OCI-LY7 (cell line): Measurements from ENCODE around the gene AAR2. TPM values are rescaled to one million over a fixed set of nuclear protein-coding genes. Genes with fewer than 3 reads are reported as not detected.

Experiments
- BruUV-seq: library from RNA; stranded (reverse); fragments of 400-500 nt; replicated peaks from 2 replicates; lab custom pipeline; 2021; lab: Mats Ljungman, UMichigan
- CTCF ChIA-PET: fragments of 300-600 bp; sonication (Branson Sonifier 250); formaldehyde crosslinking; loops from one replicate; lab custom pipeline; 2022; ENCODE audit warnings: antibody characterized with exemption; ENCODE audit not compliant: unreplicated experiment; lab: Charles Lee
- POLR2A ChIA-PET: fragments of 300-600 bp; sonication (Branson Sonifier 250); formaldehyde crosslinking; loops from one replicate; lab custom pipeline; 2022; ENCODE audit warnings: antibody characterized with exemption; lab: Charles Lee
- DNase-seq: peaks from one replicate; pipeline ENCODE4 v3.0.0-alpha.2; 2015; ENCODE audit warnings: low spot score
- H2AFZ ChIP-seq: fragments of 200-600 bp; sonication (generic), shearing (Covaris generic); 2 replicates; pipeline ENCODE4 v1.6.1; 2014; ENCODE audit warnings: mild to moderate bottlenecking, antibody characterized with exemption, low read length, moderate library complexity
- H3K27ac ChIP-seq: fragments of 200-600 bp; sonication (generic); 2 replicates; pipeline ENCODE4 v1.5.1; 2014; ENCODE audit warnings: mixed run types, low read depth, mild to moderate bottlenecking, moderate library complexity, low read length, inconsistent platforms; ENCODE audit not compliant: poor library complexity, severe bottlenecking
- H3K36me3 ChIP-seq: fragments of 200-600 bp; sonication (generic); 2 replicates; pipeline ENCODE4 v1.6.1; 2014; ENCODE audit warnings: mild to moderate bottlenecking, antibody characterized with exemption, low read length, moderate library complexity, mixed read lengths; ENCODE audit not compliant: insufficient read depth
- H3K4me1 ChIP-seq: fragments of 200-600 bp; sonication (generic); 2 replicates; pipeline ENCODE4 v1.5.1; 2014; ENCODE audit warnings: mild to moderate bottlenecking, low read length; ENCODE audit not compliant: insufficient read depth, poor library complexity, severe bottlenecking
- H3K4me2 ChIP-seq: fragments of 200-600 bp; sonication (generic); 2 replicates; pipeline ENCODE4 v1.6.1; 2014; ENCODE audit warnings: mild to moderate bottlenecking, low read length
- H3K4me3 ChIP-seq: fragments of 200-600 bp; sonication (generic); 2 replicates; pipeline ENCODE4 v1.5.1; 2014; ENCODE audit warnings: mild to moderate bottlenecking, low read depth, low read length; ENCODE audit not compliant: poor library complexity, severe bottlenecking
- H3K79me2 ChIP-seq: fragments of 200-600 bp; sonication (generic); 2 replicates; pipeline ENCODE4 v1.6.1; 2016; ENCODE audit warnings: low read depth, mild to moderate bottlenecking, low read length, moderate library complexity, mixed read lengths; ENCODE audit not compliant: insufficient read depth
- H3K9me2 ChIP-seq: fragments of 200-600 bp; sonication (generic); 2 replicates; pipeline ENCODE4 v1.6.1; 2016; ENCODE audit warnings: mild to moderate bottlenecking, low read length, mixed read lengths; ENCODE audit not compliant: insufficient read depth
- H3K9me3 ChIP-seq: fragments of 200-600 bp; sonication (generic); 2 replicates; pipeline ENCODE4 v1.6.1; 2014; ENCODE audit warnings: mild to moderate bottlenecking, mixed run types, low read length, mixed read lengths
- H4K20me1 ChIP-seq: fragments of 200-600 bp; sonication (generic); 2 replicates; pipeline ENCODE4 v1.6.1; 2014; ENCODE audit warnings: mild to moderate bottlenecking, antibody characterized with exemption, low read length, moderate library complexity, mixed read lengths; ENCODE audit not compliant: insufficient read depth
- CTCF ChIP-seq: fragments of 200-600 bp; sonication (generic); conservative IDR thresholded peaks from 2 replicates; pipeline ENCODE4 v1.5.1; 2014; ENCODE audit warnings: mild to moderate bottlenecking, antibody characterized with exemption, low read length, moderate library complexity, mixed read lengths
- EZH2phosphoT487 ChIP-seq: fragments of 200-600 bp; sonication (generic); IDR thresholded peaks from 2 replicates; pipeline ENCODE4 v1.6.1; 2018; ENCODE audit warnings: low read depth, borderline replicate concordance, mild to moderate bottlenecking, mixed run types, antibody characterized with exemption, low read length, moderate library complexity, mixed read lengths
- intact Hi-C: fragments of 100-400 bp; cut with micrococcal nuclease; formaldehyde crosslinking; loops from one replicate; pipeline ENCODE4 v1.10.0; 2022; ENCODE audit not compliant: unreplicated experiment
- total RNA-seq, 2 experiments: library from RNA; depleted of rRNA in 1 of 2; stranded (reverse); fragments of >200 nt in 1 of 2; shearing (Covaris generic) in 1 of 2; gene quantifications; 2 replicates each; pipeline ENCODE4 v1.2.3, GENCODE V29; 2014 to 2022

AAR2 gene
- total RNA-seq, 2 experiments from 2014 or later, result 20.3 to 26.4 TPM

GRCh38 chr20:36264426-36265246 lies 28.4 kb downstream of the AAR2 start:
- Histone ChIP-seq H3K9me3 (no peaks in the 10 kb centered on the region), H3K79me2 (no peaks in the 10 kb centered on the region), H3K27ac (no peak overlapping the region), H3K4me1 (no peaks in the 10 kb centered on the region), H2AFZ (no peak overlapping the region), H3K4me2 (no peak overlapping the region), H3K9me2 (no peaks in the 10 kb centered on the region), H4K20me1 (no peaks in the 10 kb centered on the region), H3K36me3 (no peaks in the 10 kb centered on the region), H3K4me3 (no peak overlapping the region)
- intact Hi-C loops, result no loop called here
- BruUV-seq, result no TSS peak
- TF ChIP-seq EZH2phosphoT487, result no peak
- ChIA-PET POLR2A (interaction anchor here (0.5 kb wide), 1 partner anchor 201 kb away, joined by 3 read pairs; no protein-coding TSS in a partner anchor), CTCF (interaction anchor here (0.6 kb wide), 1 partner anchor 1680 kb away, joined by 12 read pairs; no protein-coding TSS in a partner anchor)
- DNase-seq, result no peak

GRCh38 chr20:36266189-36266588 lies 29.9 kb downstream of the AAR2 start:
- no peaks in the 10 kb centered on the region for H3K79me2 ChIP-seq

More at GRCh38 chr20:36266189-36266588, 29.9 kb downstream of the AAR2 start:
- Histone ChIP-seq H3K4me1 (no peaks in the 10 kb centered on the region), H2AFZ (no peak overlapping the region), H3K4me2 (no peak overlapping the region), H3K9me3 (no peaks in the 10 kb centered on the region), H3K27ac (no peak overlapping the region), H3K9me2 (no peaks in the 10 kb centered on the region), H3K4me3 (no peak overlapping the region), H4K20me1 (no peaks in the 10 kb centered on the region), H3K36me3 (no peaks in the 10 kb centered on the region)
- POLR2A ChIA-PET, result no interaction called here
- DNase-seq, result no peak
- CTCF ChIA-PET, result no interaction called here
- no peak for TF ChIP-seq CTCF
- TF ChIP-seq EZH2phosphoT487, result no peak
- BruUV-seq, result no TSS peak
- intact Hi-C loops, result no loop called here
